Measurements from ENCODE around the gene CPNE7. TPM values are rescaled to one million over a fixed set of nuclear protein-coding genes. Genes with fewer than 3 reads are reported as not detected.

The CPNE7 gene
- total and polyA plus RNA-seq, 2 of the 8 experiments (the other 6 are each of a cell fraction or from before 2014, with no cell fraction given): 10.0 to 23.7 TPM

- FAIRE-seq (no peak), DNase-seq (ENCODE audit: low read depth in 1 of 2, low spot score in 2 of 2) (no peak)
- Histone ChIP-seq H2AK5ac (ENCODE audit: low read depth, low read length) (no peak overlapping the region), H2BK5ac (ENCODE audit: low read depth, low read length) (peak overlapping the region; percentile 52; the same call in 1 of the 2 replicates), H3K27me3 (replicated peaks in 1 of 4; ENCODE audit: control insufficient read depth in 3 of 4, extremely low read depth in 1 of 4, insufficient read depth in 3 of 4, low read length in 3 of 4) (no peaks in the 10 kb centered on the region), H2AFZ (ENCODE audit: low read length) (no peak overlapping the region), H4K8ac (ENCODE audit: extremely low read depth, insufficient read depth, low read length) (no peak overlapping the region), H3K14ac (ENCODE audit: insufficient read length) (no peak overlapping the region), H4K20me1 (replicated peaks in 1 of 2; ENCODE audit: control insufficient read depth in 1 of 2, insufficient read depth in 2 of 2, low read length in 2 of 2) (peaks cover 26 to 28% of the 10 kb centered on the region in 2 experiments), H3K18ac (ENCODE audit: extremely low read depth, low read length) (no peak overlapping the region), H2BK20ac (ENCODE audit: low read length) (no peak overlapping the region), H2BK12ac (ENCODE audit: low read depth, low read length) (no peak overlapping the region), H3K4me3 (ENCODE audit: extremely low read depth in 1 of 4, insufficient read depth in 2 of 4, low read depth in 3 of 4, low read length in 4 of 4) (peak overlapping the region; percentile 69 to 97 (median 82)), H3K4ac (replicated peaks; ENCODE audit: insufficient read length, low read depth, low read length) (no peak overlapping the region), H3K23me2 (ENCODE audit: low read depth, low read length) (peaks cover 18% of the 10 kb centered on the region), H4K91ac (replicated peaks; ENCODE audit: insufficient read length, low read length) (no peak overlapping the region), H3K9me3 (ENCODE audit: insufficient read depth in 2 of 2, low read depth in 1 of 2, low read length in 1 of 2) (no peaks in the 10 kb centered on the region), H3K9ac (replicated peaks in 1 of 4; ENCODE audit: extremely low read depth in 1 of 4, low read depth in 3 of 4, low read length in 3 of 4) (peak overlapping the region; percentile 68 to 96 (median 92)), H3K79me2 (ENCODE audit: control insufficient read depth in 1 of 2, insufficient read depth in 2 of 2, low read length in 2 of 2) (peaks cover 11 to 32% of the 10 kb centered on the region in 2 experiments), H4K5ac (ENCODE audit: insufficient read length, low read depth, low read length) (no peak overlapping the region), H3K56ac (replicated peaks; ENCODE audit: insufficient read length, low read depth, low read length) (no peak overlapping the region), H3K36me3 (ENCODE audit: control insufficient read depth in 2 of 4, insufficient read depth in 4 of 4, low read length in 3 of 4) (peaks cover 21 to 37% (median 32%) of the 10 kb centered on the region in 4 experiments), H2BK15ac (ENCODE audit: low read length) (no peak overlapping the region), H3K4me2 (ENCODE audit: insufficient read depth in 1 of 2, low read depth in 2 of 2, low read length in 2 of 2) (peak overlapping the region; percentile 91), H3K27ac (ENCODE audit: low read depth, low read length) (no peak overlapping the region), H3K23ac (ENCODE audit: insufficient read length) (no peak overlapping the region), H3K79me1 (ENCODE audit: low read depth, low read length) (peaks cover 3% of the 10 kb centered on the region), H3K4me1 (replicated peaks in 1 of 4; ENCODE audit: control insufficient read depth in 3 of 4, insufficient read depth in 4 of 4, low read length in 3 of 4) (peaks cover 5 to 28% (median 8%) of the 10 kb centered on the region in 4 experiments), H2BK120ac (replicated peaks; ENCODE audit: low read depth, low read length) (no peak overlapping the region)
- TF ChIP-seq POLR2AphosphoS5 (IDR thresholded peaks at IDR 0.05; ENCODE audit: low read depth, low read length) (peak; percentile 55; the same call in 1 of the 2 replicates), SAP30 (IDR thresholded peaks at IDR 0.05; ENCODE audit: insufficient read depth, insufficient replicate concordance, low read length) (no peak)
- ChIA-PET CTCF (ENCODE audit: partially characterized antibody) (interaction anchor here (2.8 kb wide), 1 partner anchor 13 kb away, joined by 7 read pairs; no protein-coding TSS in a partner anchor), POLR2A (ENCODE audit: partially characterized antibody) (interaction anchor here (0.7 to 5.5 kb wide), 20 partner anchors 7 to 273 kb away, joined by 3 to 63 read pairs (median 4); partner anchors contain the start of genes CPNE7 and SPG7)
- WGBS, 2 experiments (ENCODE audit: extremely low coverage in 1 of 2, insufficient coverage in 1 of 2, insufficient read length in 1 of 2, insufficient replicate concordance in 2 of 2, low coverage in 1 of 2, low lambda C conversion rate in 2 of 2, missing lambda C conversion rate in 1 of 2): 78% methylated on average over 23 of the region's 23 CpGs; no CpG with 5 or more reads in 1 of the 2 experiments
Measured at GRCh38 chr16:89561884-89562599, 13.5 kb upstream of the CPNE7 start.

Data from H1 (cell line).